H1 (cell line): Measurements from ENCODE around the gene GLB1L3. TPM values are rescaled to one million over a fixed set of nuclear protein-coding genes. Genes with fewer than 3 reads are reported as not detected.
A peak's percentile ranks its signal among the peaks of the same experiment; 100 is the strongest.

Source experiments
- ASH2L ChIP-seq: fragments of 200-600, 300-600 bp; sonication (generic); IDR thresholded peaks from one replicate; pipeline ENCODE4 v1.7.1; 2017; ENCODE audit warnings: low read length
- ATF2 ChIP-seq: IDR thresholded peaks from 2 replicates; pipeline ENCODE4 v1.6.1; 2012; ENCODE audit warnings: low read length, inconsistent platforms
- BRCA1 ChIP-seq: IDR thresholded peaks from 2 replicates; pipeline ENCODE4 v1.6.1; 2012; ENCODE audit warnings: low read depth, low read length, improper control_type of control experiment
- CHD1 ChIP-seq: IDR thresholded peaks from 2 replicates; pipeline ENCODE4 v1.6.1; 2012; ENCODE audit warnings: low read depth, low read length, improper control_type of control experiment
- EGR1 ChIP-seq: IDR thresholded peaks from 2 replicates; pipeline ENCODE4 v1.6.1; 2011; ENCODE audit warnings: low read depth, low read length, borderline replicate concordance
- EP300 ChIP-seq, 2 experiments: IDR thresholded peaks; 1 replicate in 1 of 2; 2 replicates in 1 of 2; pipeline ENCODE4 v1.6.1; 2011 to 2012; ENCODE audit warnings: low read depth in 2 of 2, low read length in 2 of 2, mild to moderate bottlenecking in 2 of 2, borderline replicate concordance in 1 of 2, inconsistent platforms in 1 of 2, moderate library complexity in 1 of 2
- HDAC6 ChIP-seq: IDR thresholded peaks from one replicate; pipeline ENCODE4 v1.7.1; 2012; ENCODE audit warnings: low read depth, mild to moderate bottlenecking, inconsistent platforms, low read length, moderate library complexity
- MAX ChIP-seq: IDR thresholded peaks from 2 replicates; pipeline ENCODE4 v1.6.1; 2012; ENCODE audit warnings: inconsistent platforms
- PHF8 ChIP-seq: fragments of 200-600 bp; sonication (generic); conservative IDR thresholded peaks from 2 replicates; pipeline ENCODE4 v1.7.1; 2012; ENCODE audit warnings: low read depth, mild to moderate bottlenecking, inconsistent platforms, low read length, moderate library complexity
- RAD21 ChIP-seq, 2 experiments: IDR thresholded peaks in 1 of 2; conservative IDR thresholded peaks in 1 of 2; 2 replicates each; pipeline ENCODE4 v1.6.1; 2011; ENCODE audit warnings: low read depth in 2 of 2, low read length in 2 of 2, improper control_type of control experiment in 1 of 2, inconsistent platforms in 1 of 2, mild to moderate bottlenecking in 1 of 2, moderate library complexity in 1 of 2
- RBBP5 ChIP-seq: IDR thresholded peaks from 2 replicates; pipeline ENCODE4 v1.7.1; 2012; ENCODE audit warnings: low read depth, mild to moderate bottlenecking, inconsistent platforms, low read length, moderate library complexity, borderline replicate concordance
- SAP30 ChIP-seq: fragments of 300-600 bp; sonication (generic); IDR thresholded peaks from 2 replicates; pipeline ENCODE4 v1.7.1; 2012; ENCODE audit warnings: low read length, moderate library complexity, mild to moderate bottlenecking, inconsistent platforms; ENCODE audit not compliant: insufficient read depth, insufficient replicate concordance
- TCF12 ChIP-seq: IDR thresholded peaks from 2 replicates; pipeline ENCODE4 v1.6.1; 2011; ENCODE audit warnings: low read depth, mild to moderate bottlenecking, low read length
- YY1 ChIP-seq: IDR thresholded peaks from 2 replicates; pipeline ENCODE4 v1.6.1; 2011; ENCODE audit warnings: low read depth, mild to moderate bottlenecking, low read length
- ZNF274 ChIP-seq: IDR thresholded peaks from 2 replicates; pipeline ENCODE4 v1.7.0; 2012; ENCODE audit warnings: low read length, borderline replicate concordance; ENCODE audit errors: extremely low read depth
- polyA plus RNA-seq, 7 experiments: library from polyadenylated mRNA; depleted of rRNA in 3 of 7; stranded (reverse) in 5 of 7; unstranded in 2 of 7; fragments of >200 nt in 5 of 7; fragments of 200-250 nt in 2 of 7; gene quantifications; 1 replicate in 5 of 7; 2 replicates in 1 of 7; 4 replicates in 1 of 7; pipeline versions ENCODE4 v1.2.1 to v1.2.3, GENCODE V29; 2011 to 2013; ENCODE audit warnings: missing spikeins in 2 of 7, mixed read lengths in 2 of 7
- total RNA-seq: library from RNA; stranded (reverse); fragmentation: NEBNext Ultra II Directional; extraction: Animal tissue kit (Norgen Biotek cat#: 25700); gene quantifications from 2 replicates; pipeline ENCODE4 v1.2.1, GENCODE V29; 2021

The GLB1L3 gene
- total and polyA plus RNA-seq, 2 of the 8 experiments (the other 6 are each of a cell fraction or from before 2014, with no cell fraction given) = 14.9 to 33.2 TPM

- 0 out of 2 replicates have a peak, but pooled peaks have one; percentile 48 for TF ChIP-seq ATF2
- TF ChIP-seq SAP30 = peak; percentile 16
- TF ChIP-seq RBBP5 = no peak
- peak; percentile 5 to 35; a peak in 2 of 4 replicates for TF ChIP-seq RAD21 (IDR thresholded peaks at IDR 0.05 in 1 of 2, conservative IDR thresholded peaks at IDR 0.05 in 1 of 2; ENCODE audit: low read depth in 2 of 2, low read length in 2 of 2)
- TF ChIP-seq PHF8 = 0 out of 2 replicates have a peak, but pooled peaks have one; percentile 12
- no peak for TF ChIP-seq ZNF274
- TF ChIP-seq YY1 = 0 out of 2 replicates have a peak, but pooled peaks have one; percentile 4
- TF ChIP-seq TCF12 = no peak
- peak; percentile 42 for TF ChIP-seq ASH2L
- no peak for TF ChIP-seq EP300 (IDR thresholded peaks at IDR 0.05; ENCODE audit: borderline replicate concordance in 1 of 2, low read depth in 2 of 2, low read length in 2 of 2)
- no peak for TF ChIP-seq EGR1
- peak; percentile 70 for TF ChIP-seq MAX
- no peak for TF ChIP-seq CHD1
- TF ChIP-seq BRCA1 = no peak
- TF ChIP-seq HDAC6 = no peak
Measured at GRCh38 chr11:134277183-134278001, 1.2 kb downstream of the GLB1L3 start (continued).
